HEK293T (cell line): ENCODE data around the gene ADK.

Source experiments
- CTCF ChIA-PET: fragments of 350-600 bp; formaldehyde crosslinking; extraction: SDS; loops from one replicate; lab custom pipeline; 2021; ENCODE audit warnings: antibody characterized with exemption, inconsistent platforms; lab: Yijun Ruan, JAX
- POLR2A ChIA-PET: fragments of 350-600 bp; formaldehyde crosslinking; extraction: SDS; loops from one replicate; lab custom pipeline; 2020; ENCODE audit warnings: antibody characterized with exemption, inconsistent platforms; lab: Yijun Ruan, JAX
- DNase-seq: peaks from one replicate; pipeline ENCODE4 v3.0.0; 2012; ENCODE audit warnings: mixed read lengths; ENCODE audit errors: extremely low spot score
- ARNT ChIP-seq: fragments of 450-650 bp; IDR thresholded peaks from 2 replicates; pipeline ENCODE4 v1.6.1; 2017; ENCODE audit warnings: mild to moderate bottlenecking
- BHLHE40 ChIP-seq: fragments of 450-650 bp; IDR thresholded peaks from 2 replicates; pipeline ENCODE4 v1.6.1; 2016; ENCODE audit warnings: mild to moderate bottlenecking, moderate library complexity, borderline replicate concordance
- CTBP1 ChIP-seq: fragments of 450-650 bp; IDR thresholded peaks from 2 replicates; pipeline ENCODE4 v1.6.1; 2016; ENCODE audit warnings: borderline replicate concordance
- ELF4 ChIP-seq: fragments of 450-650 bp; IDR thresholded peaks from 2 replicates; pipeline ENCODE4 v1.6.1; 2017; ENCODE audit warnings: antibody characterized with exemption
- FOXA1 ChIP-seq: fragments of 450-650 bp; IDR thresholded peaks from 2 replicates; pipeline ENCODE4 v1.6.1; 2016; ENCODE audit warnings: mild to moderate bottlenecking
- FOXK2 ChIP-seq: fragments of 450-650 bp; IDR thresholded peaks from 2 replicates; pipeline ENCODE4 v1.6.1; 2016; ENCODE audit warnings: mild to moderate bottlenecking
- FOXM1 ChIP-seq: fragments of 450-650 bp; IDR thresholded peaks from 2 replicates; pipeline ENCODE4 v1.6.1; 2017; ENCODE audit warnings: mild to moderate bottlenecking, borderline replicate concordance
- HDGF ChIP-seq: fragments of 450-650 bp; IDR thresholded peaks from 2 replicates; pipeline ENCODE4 v1.6.1; 2017; ENCODE audit warnings: antibody characterized with exemption, borderline replicate concordance
- L3MBTL2 ChIP-seq: fragments of 450-650 bp; conservative IDR thresholded peaks from 2 replicates; pipeline ENCODE4 v1.6.1; 2016; ENCODE audit warnings: mild to moderate bottlenecking
- LEF1 ChIP-seq: fragments of 450-650 bp; IDR thresholded peaks from 2 replicates; pipeline ENCODE4 v1.6.1; 2017; ENCODE audit warnings: mild to moderate bottlenecking, borderline replicate concordance
- NFRKB ChIP-seq: fragments of 450-650 bp; IDR thresholded peaks from 2 replicates; pipeline ENCODE4 v1.6.1; 2016; ENCODE audit warnings: mild to moderate bottlenecking, moderate library complexity
- SP1 ChIP-seq: fragments of 450-650 bp; IDR thresholded peaks from 2 replicates; pipeline ENCODE4 v1.6.1; 2017
- SUZ12 ChIP-seq: fragments of 450-650 bp; IDR thresholded peaks from 2 replicates; pipeline ENCODE4 v1.6.1; 2016; ENCODE audit warnings: mild to moderate bottlenecking
- TARDBP ChIP-seq: fragments of 450-650 bp; IDR thresholded peaks from 2 replicates; pipeline ENCODE4 v1.6.1; 2016
- ZNF384 ChIP-seq: fragments of 450-650 bp; IDR thresholded peaks from 2 replicates; pipeline ENCODE4 v1.6.1; 2016
- TF ChIP-seq, protein P1 (sequence below): fragments of 450-650 bp; IDR thresholded peaks from 2 replicates; pipeline ENCODE4 v1.6.1; 2016

ADK gene

DNA sequence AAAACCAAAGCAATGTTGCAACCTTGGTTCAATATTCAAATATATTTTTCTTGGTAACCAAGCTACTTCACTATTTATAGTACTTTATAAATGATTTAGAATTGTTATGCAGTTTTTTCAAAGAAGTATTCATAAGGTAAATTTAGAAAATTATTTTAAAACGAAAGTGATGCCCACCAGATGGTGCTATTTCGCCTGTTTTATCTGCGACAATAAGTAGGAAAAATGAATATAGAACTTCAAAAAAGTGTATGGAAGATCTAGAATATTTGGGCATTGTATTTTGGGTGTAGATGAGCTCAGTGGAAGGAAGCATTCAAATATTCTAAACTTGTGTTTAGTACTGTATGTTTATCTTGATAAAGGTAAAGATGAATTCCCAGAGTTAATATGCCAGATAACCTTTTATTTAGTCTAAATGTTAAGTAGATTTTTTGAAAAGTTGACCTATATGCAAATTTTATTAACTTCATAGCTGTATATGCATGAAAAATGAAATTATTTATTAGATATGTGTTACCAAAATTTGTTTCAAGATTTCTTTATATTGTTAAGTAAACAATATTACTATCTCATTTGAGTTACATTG lies 93.2 kb downstream of the ADK start:
- POLR2A ChIA-PET = no interaction called here
- CTCF ChIA-PET = interaction anchor here (0.7 to 1.7 kb wide), 8 partner anchors 9 to 854 kb away, joined by 3 to 6 read pairs (median 3); no protein-coding TSS in a partner anchor
- TF ChIP-seq, protein P1, sequence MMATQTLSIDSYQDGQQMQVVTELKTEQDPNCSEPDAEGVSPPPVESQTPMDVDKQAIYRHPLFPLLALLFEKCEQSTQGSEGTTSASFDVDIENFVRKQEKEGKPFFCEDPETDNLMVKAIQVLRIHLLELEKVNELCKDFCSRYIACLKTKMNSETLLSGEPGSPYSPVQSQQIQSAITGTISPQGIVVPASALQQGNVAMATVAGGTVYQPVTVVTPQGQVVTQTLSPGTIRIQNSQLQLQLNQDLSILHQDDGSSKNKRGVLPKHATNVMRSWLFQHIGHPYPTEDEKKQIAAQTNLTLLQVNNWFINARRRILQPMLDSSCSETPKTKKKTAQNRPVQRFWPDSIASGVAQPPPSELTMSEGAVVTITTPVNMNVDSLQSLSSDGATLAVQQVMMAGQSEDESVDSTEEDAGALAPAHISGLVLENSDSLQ = no peak
- TF ChIP-seq HDGF (no peak), TARDBP (no peak), FOXK2 (no peak), SP1 (no peak), ARNT (no peak), LEF1 (no peak), L3MBTL2 (no peak), FOXA1 (no peak), CTBP1 (no peak), NFRKB (no peak), BHLHE40 (no peak), FOXM1 (no peak), ELF4 (no peak), ZNF384 (no peak), SUZ12 (no peak)
- DNase-seq = no peak

DNA sequence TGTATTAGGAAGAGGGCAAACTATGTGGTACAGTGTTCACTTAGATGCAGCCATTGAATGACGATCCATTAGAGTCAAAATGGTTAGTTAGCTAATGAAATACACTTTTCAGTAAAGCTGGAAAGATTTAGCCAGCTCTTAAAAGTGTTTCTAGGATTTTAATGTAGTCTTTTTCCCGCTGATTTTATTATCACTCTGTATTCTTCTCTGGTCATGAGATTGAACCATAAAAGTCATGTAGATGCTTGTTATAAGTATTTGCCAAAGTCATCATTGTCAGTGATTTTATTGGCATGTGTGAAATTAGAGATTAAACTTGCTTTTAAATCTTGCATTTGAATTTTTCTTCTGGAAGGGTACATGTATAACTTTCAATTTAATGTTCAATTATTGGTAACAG lies 93.8 kb downstream of the ADK start:
- ChIA-PET CTCF (interaction anchor here (0.7 to 1.7 kb wide), 6 partner anchors 9 to 854 kb away, joined by 3 to 6 read pairs (median 3); no protein-coding TSS in a partner anchor), POLR2A (no interaction called here)
- TF ChIP-seq, protein P1 = no peak
- TF ChIP-seq ZNF384 (no peak), TARDBP (no peak), NFRKB (no peak), SP1 (no peak), FOXK2 (no peak), ARNT (no peak), LEF1 (no peak), FOXM1 (no peak), L3MBTL2 (no peak), BHLHE40 (no peak), ELF4 (no peak), FOXA1 (no peak), CTBP1 (no peak), HDGF (no peak), SUZ12 (no peak)
- DNase-seq = no peak

DNA sequence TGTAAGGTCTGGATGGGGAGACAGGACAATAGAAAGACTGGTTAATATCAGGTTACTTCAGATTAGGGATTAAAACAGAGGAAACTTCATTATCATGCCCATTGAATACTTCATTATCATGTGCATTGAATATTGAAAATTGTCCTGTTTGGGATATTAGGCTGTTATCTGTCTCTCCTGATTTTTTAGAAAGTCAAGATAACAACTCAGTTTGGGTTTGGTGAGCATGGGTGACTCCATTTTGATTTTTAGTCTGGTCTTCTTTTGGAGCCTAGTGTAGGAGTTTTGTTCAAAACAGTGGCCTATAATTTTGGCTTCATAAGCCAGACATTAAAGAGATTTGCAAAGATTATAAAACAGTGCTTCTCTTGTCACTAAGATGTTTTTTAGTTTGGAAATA lies 95.5 kb downstream of the ADK start:
- CTCF ChIA-PET = no interaction called here
- POLR2A ChIA-PET = no interaction called here

DNA sequence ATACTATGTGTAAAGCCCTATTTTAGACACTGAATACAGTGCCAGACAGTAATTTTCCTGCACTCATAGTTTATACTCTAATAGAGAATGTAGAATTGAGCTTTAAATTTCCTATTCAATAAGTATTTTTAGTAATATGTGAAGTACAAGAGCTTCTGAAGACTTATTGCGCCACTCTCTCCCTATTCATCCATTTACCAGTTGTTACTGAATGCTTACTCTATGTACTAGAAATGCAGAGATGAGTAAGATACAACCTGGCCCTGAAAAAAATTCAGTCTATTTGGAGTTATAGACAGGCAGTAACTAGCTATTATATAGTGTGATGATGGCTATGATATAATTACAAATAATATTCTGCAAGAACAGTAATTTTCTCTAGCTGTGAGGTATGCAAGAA lies 98.8 kb downstream of the ADK start:
- ChIA-PET CTCF (interaction anchor here (0.6 kb wide), 1 partner anchor 987 kb away, joined by 4 read pairs; no protein-coding TSS in a partner anchor), POLR2A (no interaction called here)
- TF ChIP-seq SUZ12 (no peak), ARNT (no peak), FOXA1 (no peak), CTBP1 (no peak), TARDBP (no peak), ELF4 (no peak), FOXM1 (no peak), NFRKB (no peak)
- DNase-seq = no peak

More for the DNA sequence above, 95.5 kb downstream of the ADK start:
- TF ChIP-seq ELF4 = no peak
- TF ChIP-seq LEF1 = no peak
- TF ChIP-seq FOXA1 = no peak
- no peak for TF ChIP-seq HDGF
- TF ChIP-seq NFRKB = no peak
- TF ChIP-seq L3MBTL2 = no peak
- TF ChIP-seq BHLHE40 = no peak
- no peak for TF ChIP-seq SP1
- TF ChIP-seq CTBP1 = no peak
- TF ChIP-seq TARDBP = no peak
- TF ChIP-seq, protein P1 = no peak
- no peak for DNase-seq

DNA sequence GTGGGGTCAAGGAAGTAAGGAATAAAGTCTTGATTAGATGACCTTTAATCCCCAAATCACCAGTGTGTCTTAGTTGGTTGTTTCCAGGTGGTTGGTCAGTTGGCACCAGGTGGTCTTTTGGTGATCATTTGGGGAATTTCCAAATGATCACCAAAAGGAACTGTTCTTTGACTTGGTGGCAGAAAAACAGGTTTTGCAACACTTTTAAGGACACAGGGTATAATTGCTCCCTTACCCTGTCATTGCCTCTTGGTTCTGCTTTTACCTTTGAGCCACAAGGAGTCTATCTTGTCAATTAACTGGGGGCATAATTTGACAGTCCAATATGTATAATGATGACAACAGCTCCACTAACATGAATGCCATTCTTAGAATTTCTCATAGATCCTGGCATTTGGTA lies 104.2 kb downstream of the ADK start:
- CTCF ChIA-PET = no interaction called here
- POLR2A ChIA-PET = no interaction called here
- no peak for TF ChIP-seq ARNT
- TF ChIP-seq BHLHE40 = no peak
- TF ChIP-seq SUZ12 = no peak
- TF ChIP-seq, protein P1 = no peak
- no peak for TF ChIP-seq CTBP1
- TF ChIP-seq SP1 = no peak
- no peak for TF ChIP-seq FOXM1
- no peak for TF ChIP-seq L3MBTL2
- no peak for TF ChIP-seq TARDBP
- no peak for TF ChIP-seq LEF1
- no peak for TF ChIP-seq HDGF
- DNase-seq = no peak
